Activated CD4-positive, alpha-beta T cell treated with anti-CD3 and anti-CD28 coated beads, Interleukin-2, amount 50 U/mL, for 4 hours (primary cell): ENCODE results near the gene FGR.
"Not testable (repeated sequence)": the region's sequence is repeated elsewhere in the genome, so short reads cannot be mapped to it uniquely, and the experiment has no call there.

Experiments used
- DNase-seq, 2 experiments: peaks; one replicate each; pipeline ENCODE4 v3.0.0-alpha.2; 2020

FGR gene

GRCh38 chr1:27659497-27660299, 24.7 kb upstream of the FGR start:
- DNase-seq, result peak; percentile 67 to 68

- peak in 1 of 2 experiments; percentile 24 for DNase-seq
Measured at GRCh38 chr1:27658951-27659496, 24.0 kb upstream of the FGR start.

GRCh38 chr1:27656157-27656893, 21.3 kb upstream of the FGR start:
- no peak for DNase-seq

GRCh38 chr1:27655151-27655937, 20.4 kb upstream of the FGR start:
- DNase-seq, result no peak

- no peak for DNase-seq
Measured at GRCh38 chr1:27652111-27652864, 17.3 kb upstream of the FGR start.

- DNase-seq, result no peak
Measured at GRCh38 chr1:27650539-27651175, 15.7 kb upstream of the FGR start.

- no peak for DNase-seq
Measured at GRCh38 chr1:27650171-27650538, 15.2 kb upstream of the FGR start.

- DNase-seq, result no peak
Measured at GRCh38 chr1:27649306-27649635, 14.3 kb upstream of the FGR start.

- no peak for DNase-seq
Measured at GRCh38 chr1:27648602-27649305, 13.8 kb upstream of the FGR start.

- no peak for DNase-seq
Measured at GRCh38 chr1:27647328-27647727, 12.3 kb upstream of the FGR start.

GRCh38 chr1:27646676-27647075, 11.7 kb upstream of the FGR start:
- no peak for DNase-seq

- no peak for DNase-seq
Measured at GRCh38 chr1:27645071-27645415, 10.1 kb upstream of the FGR start.

- no peak for DNase-seq
Measured at GRCh38 chr1:27644369-27645070, 9.5 kb upstream of the FGR start.

- peak; percentile 65 to 66 for DNase-seq
Measured at GRCh38 chr1:27643600-27644368, 8.8 kb upstream of the FGR start.

- DNase-seq, result not testable (repeated sequence)
Measured at GRCh38 chr1:27640514-27640913, 5.5 kb upstream of the FGR start.

- no peak for DNase-seq
Measured at GRCh38 chr1:27638805-27639204, 3.8 kb upstream of the FGR start.

- DNase-seq, result no peak
Measured at GRCh38 chr1:27638047-27638734, 3.2 kb upstream of the FGR start.

- DNase-seq, result no peak
Measured at GRCh38 chr1:27635396-27636142, 584 bp upstream of the FGR start.
